Endothelial cell of umbilical vein (primary cell): ENCODE data around the gene NPAS1. TPM values are rescaled to one million over a fixed set of nuclear protein-coding genes. Genes with fewer than 3 reads are reported as not detected.

Experiments used
- BruUV-seq: library from RNA; stranded (reverse); fragments of 400-500 nt; replicated peaks from 2 replicates; lab custom pipeline; 2021; lab: Mats Ljungman, UMichigan
- CTCF ChIA-PET: fragments of 300-600, 350-600 bp; sonication (Branson Sonifier 250); formaldehyde crosslinking; loops from one replicate; lab custom pipeline; 2021; ENCODE audit warnings: antibody characterized with exemption, inconsistent platforms; lab: Charles Lee
- POLR2A ChIA-PET: fragments of 300-600, 350-600 bp; sonication (Branson Sonifier 250); formaldehyde crosslinking; loops from one replicate; lab custom pipeline; 2021; ENCODE audit warnings: antibody characterized with exemption, inconsistent platforms; lab: Charles Lee
- DNase-seq: peaks from one replicate; pipeline ENCODE4 v3.0.0-alpha.2; 2011; ENCODE audit warnings: low read depth, low spot score
- FAIRE-seq: peaks from 2 replicates; lab custom pipeline; 2011; peaks lifted over from hg19 to GRCh38; lab: Jason Lieb, UNC
- H2AFZ ChIP-seq: 2 replicates; pipeline ENCODE4 v1.6.0; 2012; ENCODE audit warnings: low read depth, low read length, control low read depth, inconsistent platforms
- H3K27ac ChIP-seq: 2 replicates; pipeline ENCODE4 v1.5.1; 2011; ENCODE audit warnings: low read depth, mild to moderate bottlenecking, control low read depth, low read length, moderate library complexity; ENCODE audit not compliant: insufficient read depth
- H3K27me3 ChIP-seq, 2 experiments: 2 replicates each; pipeline versions ENCODE4 v1.6.0 to v1.6.1; 2011; ENCODE audit warnings: low read length in 2 of 2, mixed read lengths in 1 of 2; ENCODE audit not compliant: control insufficient read depth in 2 of 2, insufficient read depth in 2 of 2
- H3K36me3 ChIP-seq, 2 experiments: 2 replicates in 1 of 2; 3 replicates in 1 of 2; pipeline ENCODE4 v1.5.1; 2011; ENCODE audit warnings: low read length in 2 of 2, mild to moderate bottlenecking in 1 of 2, moderate library complexity in 1 of 2; ENCODE audit not compliant: control insufficient read depth in 2 of 2, insufficient read depth in 2 of 2; ENCODE audit errors: extremely low read depth in 1 of 2
- H3K4me1 ChIP-seq: 3 replicates; pipeline ENCODE4 v1.5.1; 2011; ENCODE audit warnings: mild to moderate bottlenecking, low read length; ENCODE audit not compliant: control insufficient read depth, insufficient read depth; ENCODE audit errors: extremely low read depth
- H3K4me2 ChIP-seq: 2 replicates; pipeline ENCODE4 v1.6.1; 2011; ENCODE audit warnings: low read length, control low read depth, mixed read lengths; ENCODE audit not compliant: insufficient read depth
- H3K4me3 ChIP-seq, 3 experiments: fragments of 200-600 bp in 1 of 3; sonication (generic), shearing (Covaris generic) in 1 of 3; replicated peaks in 1 of 3; 2 replicates each; pipeline ENCODE4 v1.5.1; 2011 to 2016; ENCODE audit warnings: control low read depth in 3 of 3, low read length in 3 of 3, mild to moderate bottlenecking in 2 of 3, inconsistent platforms in 1 of 3, low read depth in 1 of 3, moderate library complexity in 1 of 3; ENCODE audit not compliant: insufficient read depth in 1 of 3
- H3K79me2 ChIP-seq: 2 replicates; pipeline ENCODE4 v1.6.0; 2012; ENCODE audit warnings: low read length, inconsistent platforms; ENCODE audit not compliant: control insufficient read depth, insufficient read depth
- H3K9ac ChIP-seq: replicated peaks from 2 replicates; pipeline ENCODE3; 2011; ENCODE audit warnings: low read length, control low read depth; ENCODE audit not compliant: insufficient read depth; ENCODE audit errors: extremely low read depth
- H3K9me1 ChIP-seq: replicated peaks from 3 replicates; pipeline ENCODE4 v1.6.0; 2011; ENCODE audit warnings: mild to moderate bottlenecking, low read length; ENCODE audit not compliant: control insufficient read depth, insufficient read depth; ENCODE audit errors: extremely low read depth
- H3K9me3 ChIP-seq: replicated peaks from 2 replicates; pipeline ENCODE4 v1.5.1; 2012; ENCODE audit warnings: low read length, inconsistent platforms; ENCODE audit not compliant: control insufficient read depth, insufficient read depth
- H4K20me1 ChIP-seq: replicated peaks from 2 replicates; pipeline ENCODE3; 2011; ENCODE audit warnings: mild to moderate bottlenecking, low read length; ENCODE audit not compliant: control insufficient read depth, insufficient read depth; ENCODE audit errors: extremely low read depth
- EZH2 ChIP-seq: IDR thresholded peaks from 2 replicates; pipeline ENCODE4 v1.6.1; 2012; ENCODE audit warnings: borderline replicate concordance, low read depth, mild to moderate bottlenecking, moderate library complexity, low read length, inconsistent platforms; ENCODE audit not compliant: severe bottlenecking
- FOS ChIP-seq: IDR thresholded peaks from 2 replicates; pipeline ENCODE4 v1.6.1; 2011; ENCODE audit warnings: mild to moderate bottlenecking, low read length, moderate library complexity, borderline replicate concordance; ENCODE audit not compliant: insufficient read depth
- JUN ChIP-seq: IDR thresholded peaks from 2 replicates; pipeline ENCODE4 v1.6.1; 2011; ENCODE audit warnings: borderline replicate concordance, low read depth; ENCODE audit not compliant: insufficient read length, insufficient read depth
- POLR2A ChIP-seq: IDR thresholded peaks from 2 replicates; pipeline ENCODE4 v1.6.1; 2012; ENCODE audit warnings: low read depth, mild to moderate bottlenecking, control low read depth, low read length
- POLR2AphosphoS5 ChIP-seq: IDR thresholded peaks from 2 replicates; pipeline ENCODE4 v1.6.1; 2012; ENCODE audit warnings: low read depth, mild to moderate bottlenecking, control low read depth, low read length, moderate library complexity; ENCODE audit not compliant: insufficient read depth
- dilution Hi-C: fragments of 300-500 bp; cut with MboI; formaldehyde crosslinking; loops from one replicate; pipeline ENCODE4 v1.15.0; 2019; ENCODE audit warnings: low sequenced_read_pairs; ENCODE audit not compliant: extremely low pct_ligation_motif_present
- intact Hi-C: fragments of 100-400 bp; cut with micrococcal nuclease; formaldehyde crosslinking; loops from one replicate; pipeline ENCODE4 v1.10.0; 2022
- polyA plus RNA-seq, 4 experiments: library from polyadenylated mRNA; depleted of rRNA in 3 of 4; stranded (reverse) in 3 of 4; unstranded in 1 of 4; fragments of >200 nt; gene quantifications; 2 replicates each; pipeline versions ENCODE4 v1.2.1 to v1.2.3, GENCODE V29; 2011 to 2012; ENCODE audit warnings: missing spikeins in 1 of 4
- total RNA-seq: library from RNA; stranded (reverse); gene quantifications from 2 replicates; pipeline ENCODE4 v1.2.3, GENCODE V29; 2021
- TF ChIP-seq, protein P1 (sequence below): IDR thresholded peaks from 2 replicates; pipeline ENCODE4 v1.6.1; 2011; ENCODE audit not compliant: insufficient read depth, insufficient read length
- TF ChIP-seq, protein P2 (sequence below), 2 donors: IDR thresholded peaks; 1 replicate in 1 of 2; 2 replicates in 1 of 2; pipeline ENCODE4 v1.5.1; 2011; ENCODE audit warnings: low read length in 2 of 2, mild to moderate bottlenecking in 2 of 2, moderate library complexity in 2 of 2, control low read depth in 1 of 2, inconsistent platforms in 1 of 2, low read depth in 1 of 2; ENCODE audit not compliant: insufficient read depth in 1 of 2; ENCODE audit errors: extremely low read depth in 1 of 2

Gene NPAS1
- total and polyA plus RNA-seq, 2 donors (not counting 3 experiments of a cell fraction or from before 2014, with no cell fraction given) = 0.18 to 0.62 TPM

DNA sequence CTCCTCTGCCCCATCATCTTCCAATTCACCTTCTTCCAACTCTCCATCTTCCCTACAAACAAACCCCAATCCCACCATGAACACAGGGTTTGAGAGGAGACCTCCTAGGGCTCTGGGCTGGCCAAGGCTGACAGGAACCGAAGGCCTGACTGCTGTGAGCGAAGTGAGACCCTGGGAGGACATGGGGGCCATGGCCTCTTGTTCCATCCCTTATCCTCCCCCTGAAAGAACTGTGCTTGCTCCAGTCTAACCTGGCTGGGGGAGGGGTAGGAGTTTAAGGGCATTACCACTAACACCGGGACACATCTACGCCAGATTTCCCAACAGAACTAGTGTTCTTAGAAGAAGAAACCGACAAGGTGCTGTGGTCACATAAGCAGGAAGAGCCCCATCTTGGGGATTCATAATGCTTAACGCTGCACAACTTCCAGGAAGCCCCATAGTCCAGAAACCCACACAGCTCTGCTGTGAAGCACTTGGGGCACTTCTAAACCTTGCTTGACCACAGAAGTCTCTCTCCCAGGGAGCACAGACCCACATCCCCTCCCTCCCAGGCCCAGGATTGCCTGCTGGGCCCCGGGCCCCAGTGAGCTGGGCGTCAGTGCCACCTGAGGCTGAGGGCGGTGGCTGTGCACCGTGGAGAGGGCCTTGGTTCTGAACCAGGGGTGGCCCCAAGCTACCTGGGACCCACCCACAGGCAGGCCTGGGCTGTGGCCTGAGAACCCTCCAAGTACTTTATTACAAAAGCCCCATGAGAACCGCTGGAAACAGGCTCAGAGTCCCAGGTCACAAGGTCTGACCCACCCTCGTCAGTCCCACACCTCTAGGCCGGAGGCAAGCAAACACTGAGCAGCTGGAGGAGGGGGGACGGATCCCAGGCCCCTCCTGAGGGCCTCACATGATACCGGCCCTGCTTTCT, 75.2 kb downstream of the NPAS1 start:
- H4K20me1 ChIP-seq = no peaks in the 10 kb centered on the region
- TF ChIP-seq, protein P1, sequence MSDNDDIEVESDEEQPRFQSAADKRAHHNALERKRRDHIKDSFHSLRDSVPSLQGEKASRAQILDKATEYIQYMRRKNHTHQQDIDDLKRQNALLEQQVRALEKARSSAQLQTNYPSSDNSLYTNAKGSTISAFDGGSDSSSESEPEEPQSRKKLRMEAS = no peak
- no peak for TF ChIP-seq POLR2A
- TF ChIP-seq, protein P2, sequence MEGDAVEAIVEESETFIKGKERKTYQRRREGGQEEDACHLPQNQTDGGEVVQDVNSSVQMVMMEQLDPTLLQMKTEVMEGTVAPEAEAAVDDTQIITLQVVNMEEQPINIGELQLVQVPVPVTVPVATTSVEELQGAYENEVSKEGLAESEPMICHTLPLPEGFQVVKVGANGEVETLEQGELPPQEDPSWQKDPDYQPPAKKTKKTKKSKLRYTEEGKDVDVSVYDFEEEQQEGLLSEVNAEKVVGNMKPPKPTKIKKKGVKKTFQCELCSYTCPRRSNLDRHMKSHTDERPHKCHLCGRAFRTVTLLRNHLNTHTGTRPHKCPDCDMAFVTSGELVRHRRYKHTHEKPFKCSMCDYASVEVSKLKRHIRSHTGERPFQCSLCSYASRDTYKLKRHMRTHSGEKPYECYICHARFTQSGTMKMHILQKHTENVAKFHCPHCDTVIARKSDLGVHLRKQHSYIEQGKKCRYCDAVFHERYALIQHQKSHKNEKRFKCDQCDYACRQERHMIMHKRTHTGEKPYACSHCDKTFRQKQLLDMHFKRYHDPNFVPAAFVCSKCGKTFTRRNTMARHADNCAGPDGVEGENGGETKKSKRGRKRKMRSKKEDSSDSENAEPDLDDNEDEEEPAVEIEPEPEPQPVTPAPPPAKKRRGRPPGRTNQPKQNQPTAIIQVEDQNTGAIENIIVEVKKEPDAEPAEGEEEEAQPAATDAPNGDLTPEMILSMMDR (IDR thresholded peaks at IDR 0.05; ENCODE audit: extremely low read depth in 1 of 2, insufficient read depth in 1 of 2, low read depth in 1 of 2, low read length in 2 of 2) = no peak
- TF ChIP-seq JUN = no peak
- TF ChIP-seq EZH2 = no peak
- TF ChIP-seq FOS = no peak
- TF ChIP-seq POLR2AphosphoS5 = no peak
- H2AFZ ChIP-seq = no peak overlapping the region
- CTCF ChIA-PET = interaction anchor here (1.1 kb wide), 1 partner anchor 31 kb away, joined by 3 read pairs; no protein-coding TSS in a partner anchor
- H3K4me3 ChIP-seq = no peak overlapping the region
- no peak overlapping the region for H3K4me2 ChIP-seq
- peaks cover 0 to 15% of the 10 kb centered on the region in 2 experiments for H3K36me3 ChIP-seq
- H3K27ac ChIP-seq = no peak overlapping the region
- H3K27me3 ChIP-seq = no peaks in the 10 kb centered on the region
- intact Hi-C loops = no loop called here
- no peaks in the 10 kb centered on the region for H3K9me3 ChIP-seq
- H3K9ac ChIP-seq = no peak overlapping the region
- dilution Hi-C loops = no loop called here
- H3K4me1 ChIP-seq = no peaks in the 10 kb centered on the region
- DNase-seq = no peak
- POLR2A ChIA-PET = no interaction called here
- no peaks in the 10 kb centered on the region for H3K9me1 ChIP-seq
- peaks cover 53% of the 10 kb centered on the region for H3K79me2 ChIP-seq
- no peak for FAIRE-seq
- no TSS peak for BruUV-seq

Other genes starting within 250 kb of the NPAS1 start
- 105 and 114 TPM in 2 replicates for gene SLC1A5, start 231.2 kb upstream of the NPAS1 start, total RNA-seq
- 114 TPM in 2 replicates for gene SLC1A5, start 231.2 kb upstream of the NPAS1 start, polyA plus RNA-seq
- 279 and 313 TPM in 2 replicates for gene AP2S1, start 169.0 kb upstream of the NPAS1 start, total RNA-seq
- gene AP2S1, start 169.0 kb upstream of the NPAS1 start, polyA plus RNA-seq = 376 and 417 TPM in 2 replicates
- 47.3 and 51.3 TPM in 2 replicates for gene ARHGAP35, start 158.8 kb upstream of the NPAS1 start, total RNA-seq
- gene ARHGAP35, start 158.8 kb upstream of the NPAS1 start, polyA plus RNA-seq = 25.7 and 28.3 TPM in 2 replicates
- gene TMEM160, start 28.8 kb downstream of the NPAS1 start, total RNA-seq = 40.4 and 43.1 TPM in 2 replicates
- gene TMEM160, start 28.8 kb downstream of the NPAS1 start, polyA plus RNA-seq = 79.9 and 103 TPM in 2 replicates
- 56.4 and 63.9 TPM in 2 replicates for gene ZC3H4, start 93.9 kb downstream of the NPAS1 start, total RNA-seq
- 5.5 and 6.2 TPM in 2 replicates for gene ZC3H4, start 93.9 kb downstream of the NPAS1 start, polyA plus RNA-seq
- gene SAE1, start 111.0 kb downstream of the NPAS1 start, total RNA-seq = 219 and 223 TPM in 2 replicates
- gene SAE1, start 111.0 kb downstream of the NPAS1 start, polyA plus RNA-seq = 145 and 165 TPM in 2 replicates
- gene BBC3, start 211.4 kb downstream of the NPAS1 start, total RNA-seq = 27.6 and 35.7 TPM in 2 replicates
- 11.3 and 15.8 TPM in 2 replicates for gene BBC3, start 211.4 kb downstream of the NPAS1 start, polyA plus RNA-seq
- 26.9 and 29.0 TPM in 2 replicates for gene CCDC9, start 236.7 kb downstream of the NPAS1 start, total RNA-seq
- gene CCDC9, start 236.7 kb downstream of the NPAS1 start, polyA plus RNA-seq = 4.6 and 6.0 TPM in 2 replicates